H1 (cell line): ENCODE data around the gene PSMA5. TPM values are rescaled to one million over a fixed set of nuclear protein-coding genes. Genes with fewer than 3 reads are reported as not detected.

Source experiments
- CTCF ChIA-PET: fragments of 300-600 bp; sonication (Branson Sonifier 250); formaldehyde crosslinking; loops from one replicate; lab custom pipeline; 2021; ENCODE audit not compliant: partially characterized antibody; lab: Charles Lee
- POLR2A ChIA-PET: fragments of 300-600 bp; sonication (Branson Sonifier 250); formaldehyde crosslinking; loops from one replicate; lab custom pipeline; 2021; ENCODE audit warnings: inconsistent platforms; ENCODE audit not compliant: partially characterized antibody; lab: Charles Lee
- DNase-seq, 2 experiments: peaks; one replicate each; pipeline versions ENCODE4 v3.0.0 to v3.0.0-alpha.2; 2010 to 2022; ENCODE audit warnings: low spot score in 2 of 2, low read depth in 1 of 2, mixed read lengths in 1 of 2
- FAIRE-seq: peaks from 2 replicates; lab custom pipeline; 2011; peaks lifted over from hg19 to GRCh38; lab: Jason Lieb, UNC
- H2AFZ ChIP-seq: 2 replicates; pipeline ENCODE4 v1.8.1; 2012; ENCODE audit warnings: low read length, inconsistent platforms
- H2AK5ac ChIP-seq: 2 replicates; pipeline ENCODE4 v1.6.1; 2013; ENCODE audit warnings: low read depth, low read length
- H2BK120ac ChIP-seq: replicated peaks from 2 replicates; pipeline ENCODE3; 2013; ENCODE audit warnings: low read depth, low read length, inconsistent platforms
- H2BK12ac ChIP-seq: 2 replicates; pipeline ENCODE4 v1.6.1; 2013; ENCODE audit warnings: low read depth, low read length
- H2BK15ac ChIP-seq: 2 replicates; pipeline ENCODE4 v1.6.1; 2013; ENCODE audit warnings: low read length
- H2BK20ac ChIP-seq: 2 replicates; pipeline ENCODE4 v1.6.1; 2013; ENCODE audit warnings: low read length
- H2BK5ac ChIP-seq: 2 replicates; pipeline ENCODE4 v1.6.1; 2013; ENCODE audit warnings: low read depth, low read length
- H3K14ac ChIP-seq: 2 replicates; pipeline ENCODE4 v1.6.1; 2013; ENCODE audit warnings: inconsistent platforms; ENCODE audit not compliant: insufficient read length
- H3K18ac ChIP-seq: 2 replicates; pipeline ENCODE4 v1.6.1; 2013; ENCODE audit warnings: low read length; ENCODE audit errors: extremely low read depth
- H3K23ac ChIP-seq: 2 replicates; pipeline ENCODE4 v1.6.1; 2013; ENCODE audit warnings: inconsistent platforms; ENCODE audit not compliant: insufficient read length
- H3K23me2 ChIP-seq: 2 replicates; pipeline ENCODE4 v1.6.1; 2013; ENCODE audit warnings: low read depth, low read length
- H3K27ac ChIP-seq: 2 replicates; pipeline ENCODE4 v1.6.1; 2011; ENCODE audit warnings: low read depth, low read length, inconsistent platforms
- H3K27me3 ChIP-seq, 4 experiments: replicated peaks in 1 of 4; 1 replicate in 1 of 4; 2 replicates in 3 of 4; pipeline versions ENCODE4 v1.6.1 to v1.8.1; 2011 to 2013; ENCODE audit warnings: low read length in 3 of 4, mild to moderate bottlenecking in 3 of 4, inconsistent platforms in 2 of 4, mixed read lengths in 2 of 4, moderate library complexity in 1 of 4; ENCODE audit not compliant: control insufficient read depth in 3 of 4, insufficient read depth in 3 of 4; ENCODE audit errors: extremely low read depth in 1 of 4
- H3K36me3 ChIP-seq, 4 experiments: 2 replicates each; pipeline versions ENCODE4 v1.6.1 to v1.8.1; 2011 to 2013; ENCODE audit warnings: mild to moderate bottlenecking in 4 of 4, low read length in 3 of 4, moderate library complexity in 2 of 4, control low read depth in 1 of 4, inconsistent platforms in 1 of 4; ENCODE audit not compliant: insufficient read depth in 4 of 4, control insufficient read depth in 2 of 4
- H3K4ac ChIP-seq: replicated peaks from 2 replicates; pipeline ENCODE3; 2013; ENCODE audit warnings: low read length, low read depth, mixed read lengths, inconsistent platforms; ENCODE audit not compliant: insufficient read length
- H3K4me1 ChIP-seq, 4 experiments: replicated peaks in 1 of 4; 1 replicate in 1 of 4; 2 replicates in 3 of 4; pipeline versions ENCODE4 v1.6.1 to v1.8.1; 2011 to 2013; ENCODE audit warnings: low read length in 3 of 4, inconsistent platforms in 2 of 4, mixed read lengths in 1 of 4; ENCODE audit not compliant: insufficient read depth in 4 of 4, control insufficient read depth in 3 of 4
- H3K4me2 ChIP-seq, 2 experiments: 2 replicates each; pipeline versions ENCODE4 v1.6.1 to v1.8.1; 2011 to 2013; ENCODE audit warnings: low read depth in 2 of 2, low read length in 2 of 2, control low read depth in 1 of 2, inconsistent platforms in 1 of 2, mild to moderate bottlenecking in 1 of 2; ENCODE audit not compliant: insufficient read depth in 1 of 2
- H3K4me3 ChIP-seq, 4 experiments: fragments of 200-600, 300-600 bp in 1 of 4; sonication (generic), shearing (Covaris generic), sonication (Bioruptor Twin) in 1 of 4; 2 replicates each; pipeline versions ENCODE4 v1.5.1 to v1.8.1; 2011 to 2016; ENCODE audit warnings: low read length in 4 of 4, low read depth in 3 of 4, control low read depth in 2 of 4, inconsistent platforms in 2 of 4, mild to moderate bottlenecking in 2 of 4, mixed read lengths in 1 of 4, moderate library complexity in 1 of 4; ENCODE audit not compliant: insufficient read depth in 2 of 4; ENCODE audit errors: extremely low read depth in 1 of 4
- H3K56ac ChIP-seq: replicated peaks from 2 replicates; pipeline ENCODE3; 2013; ENCODE audit warnings: low read depth, mild to moderate bottlenecking, mixed read lengths, low read length, inconsistent platforms; ENCODE audit not compliant: insufficient read length
- H3K79me1 ChIP-seq: 2 replicates; pipeline ENCODE4 v1.6.1; 2013; ENCODE audit warnings: low read depth, low read length, control low read depth
- H3K79me2 ChIP-seq, 2 experiments: 2 replicates each; pipeline versions ENCODE4 v1.6.1 to v1.8.1; 2012 to 2013; ENCODE audit warnings: low read length in 2 of 2, mild to moderate bottlenecking in 2 of 2, inconsistent platforms in 1 of 2; ENCODE audit not compliant: insufficient read depth in 2 of 2, control insufficient read depth in 1 of 2
- H3K9ac ChIP-seq, 4 experiments: replicated peaks in 1 of 4; 1 replicate in 1 of 4; 2 replicates in 3 of 4; pipeline versions ENCODE4 v1.6.1 to v1.8.1; 2011 to 2013; ENCODE audit warnings: low read depth in 3 of 4, low read length in 3 of 4, control low read depth in 2 of 4, mild to moderate bottlenecking in 2 of 4, moderate library complexity in 2 of 4, inconsistent platforms in 1 of 4; ENCODE audit errors: extremely low read depth in 1 of 4
- H3K9me3 ChIP-seq, 2 experiments: 2 replicates each; pipeline versions ENCODE4 v1.6.1 to v1.8.1; 2012 to 2013; ENCODE audit warnings: mild to moderate bottlenecking in 2 of 2, moderate library complexity in 2 of 2, control low read depth in 1 of 2, inconsistent platforms in 1 of 2, low read depth in 1 of 2, low read length in 1 of 2, mixed read lengths in 1 of 2; ENCODE audit not compliant: insufficient read depth in 2 of 2
- H4K20me1 ChIP-seq, 2 experiments: replicated peaks in 1 of 2; 2 replicates each; pipeline versions ENCODE3 to v1.8.1; 2011 to 2013; ENCODE audit warnings: inconsistent platforms in 2 of 2, low read length in 2 of 2, mild to moderate bottlenecking in 1 of 2; ENCODE audit not compliant: insufficient read depth in 2 of 2, control insufficient read depth in 1 of 2
- H4K5ac ChIP-seq: 2 replicates; pipeline ENCODE4 v1.6.1; 2013; ENCODE audit warnings: low read length, low read depth, mixed read lengths, inconsistent platforms; ENCODE audit not compliant: insufficient read length
- H4K8ac ChIP-seq: 2 replicates; pipeline ENCODE4 v1.8.0; 2013; ENCODE audit warnings: mild to moderate bottlenecking, moderate library complexity, low read length, inconsistent platforms; ENCODE audit not compliant: insufficient read depth; ENCODE audit errors: extremely low read depth
- H4K91ac ChIP-seq: replicated peaks from 2 replicates; pipeline ENCODE3; 2013; ENCODE audit warnings: low read length, mixed read lengths, inconsistent platforms; ENCODE audit not compliant: insufficient read length
- EGR1 ChIP-seq: IDR thresholded peaks from 2 replicates; pipeline ENCODE4 v1.6.1; 2011; ENCODE audit warnings: low read depth, low read length, borderline replicate concordance
- MAFK ChIP-seq: IDR thresholded peaks from 2 replicates; pipeline ENCODE4 v1.6.1; 2012; ENCODE audit warnings: low read depth, mild to moderate bottlenecking, improper control_type of control experiment, low read length
- NANOG ChIP-seq: IDR thresholded peaks from 2 replicates; pipeline ENCODE4 v1.6.1; 2011; ENCODE audit warnings: low read length, low read depth, mild to moderate bottlenecking, inconsistent platforms; ENCODE audit not compliant: insufficient read depth, poor library complexity, severe bottlenecking
- POLR2AphosphoS5 ChIP-seq: IDR thresholded peaks from 2 replicates; pipeline ENCODE4 v1.6.1; 2011; ENCODE audit warnings: low read depth, low read length
- RFX5 ChIP-seq: IDR thresholded peaks from 2 replicates; pipeline ENCODE4 v1.6.1; 2011; ENCODE audit warnings: low read depth, low read length, improper control_type of control experiment, borderline replicate concordance
- TBP ChIP-seq: IDR thresholded peaks from 2 replicates; pipeline ENCODE4 v1.6.1; 2011; ENCODE audit warnings: low read depth, low read length, improper control_type of control experiment
- WGBS, 2 experiments: shearing (Covaris generic) in 1 of 2; methylation state at CpG; one replicate each; pipeline versions ENCODE4 v1.1.6 to v1.1.7; 2013 to 2015; ENCODE audit warnings: low lambda C conversion rate in 2 of 2, mixed read lengths in 2 of 2, inconsistent platforms in 1 of 2, low coverage in 1 of 2, missing lambda C conversion rate in 1 of 2; ENCODE audit not compliant: insufficient replicate concordance in 2 of 2, insufficient coverage in 1 of 2, insufficient read length in 1 of 2; ENCODE audit errors: extremely low coverage in 1 of 2, missing lambda C conversion rate in 1 of 2; 5-methylcytosine and 5-hydroxymethylcytosine counted together
- polyA plus RNA-seq, 7 experiments: library from polyadenylated mRNA; depleted of rRNA in 3 of 7; stranded (reverse) in 5 of 7; unstranded in 2 of 7; fragments of >200 nt in 5 of 7; fragments of 200-250 nt in 2 of 7; gene quantifications; 1 replicate in 5 of 7; 2 replicates in 1 of 7; 4 replicates in 1 of 7; pipeline versions ENCODE4 v1.2.1 to v1.2.3, GENCODE V29; 2011 to 2013; ENCODE audit warnings: missing spikeins in 2 of 7, mixed read lengths in 2 of 7
- total RNA-seq: library from RNA; stranded (reverse); fragmentation: NEBNext Ultra II Directional; extraction: Animal tissue kit (Norgen Biotek cat#: 25700); gene quantifications from 2 replicates; pipeline ENCODE4 v1.2.1, GENCODE V29; 2021

Gene PSMA5
- total and polyA plus RNA-seq, 2 of the 8 experiments (the other 6 are each of a cell fraction or from before 2014, with no cell fraction given), result 140 to 166 TPM

DNA sequence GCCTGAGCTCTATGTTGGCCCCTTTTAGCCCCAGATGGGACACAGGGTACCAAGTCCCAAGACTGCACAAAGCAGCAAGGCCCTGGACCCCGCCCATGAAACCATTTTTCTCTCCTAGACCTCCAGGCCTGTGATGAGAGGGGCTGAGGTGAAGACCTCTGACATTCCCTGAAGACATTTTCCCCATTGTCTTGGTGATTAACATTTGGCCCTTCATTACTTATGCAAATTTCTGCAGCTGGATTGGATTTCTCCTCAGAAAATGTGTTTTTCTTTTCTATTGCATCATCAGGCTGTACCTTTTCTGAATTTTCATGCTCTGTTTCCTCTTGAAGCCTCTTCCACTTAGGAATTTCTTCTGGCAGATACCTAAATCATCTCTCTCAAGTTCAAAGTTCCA is 8.2 kb upstream of the PSMA5 start:
- H3K79me2 ChIP-seq, result no peaks in the 10 kb centered on the region
- no peak overlapping the region for H3K18ac ChIP-seq
- TF ChIP-seq RFX5 (no peak), POLR2AphosphoS5 (no peak), MAFK (no peak), TBP (no peak), NANOG (no peak), EGR1 (no peak)
- ChIA-PET CTCF (no interaction called here), POLR2A (interaction anchor here (1.1 kb wide), 1 partner anchor 28 kb away, joined by 3 read pairs; no protein-coding TSS in a partner anchor)
- H3K9ac ChIP-seq, result no peak overlapping the region
- H3K9me3 ChIP-seq, result peaks cover 0 to 8% of the 10 kb centered on the region in 2 experiments; a peak in 1 of 4 replicates
- H4K5ac ChIP-seq, result no peak overlapping the region
- DNase-seq (no peak), FAIRE-seq (no peak)
- no peaks in the 10 kb centered on the region for H3K23me2 ChIP-seq
- no peaks in the 10 kb centered on the region for H4K20me1 ChIP-seq
- no peak overlapping the region for H2AK5ac ChIP-seq
- H3K4me2 ChIP-seq, result no peak overlapping the region
- H3K4me3 ChIP-seq, result no peak overlapping the region
- no peaks in the 10 kb centered on the region for H3K4me1 ChIP-seq
- H2BK5ac ChIP-seq, result no peak overlapping the region
- H4K91ac ChIP-seq, result no peak overlapping the region
- no peak overlapping the region for H3K23ac ChIP-seq
- no peak overlapping the region for H3K56ac ChIP-seq
- no peak overlapping the region for H3K14ac ChIP-seq
- H3K36me3 ChIP-seq, result no peaks in the 10 kb centered on the region
- no peak overlapping the region for H3K4ac ChIP-seq
- H2BK20ac ChIP-seq, result no peak overlapping the region
- H2BK12ac ChIP-seq, result no peak overlapping the region
- H3K27me3 ChIP-seq, result no peaks in the 10 kb centered on the region
- WGBS, 2 experiments, result 92% methylated on average over 1 of the region's 1 CpG; no CpG with 5 or more reads in 1 of the 2 experiments
- H2BK120ac ChIP-seq, result no peak overlapping the region
- H2AFZ ChIP-seq, result no peak overlapping the region
- no peak overlapping the region for H4K8ac ChIP-seq
- no peak overlapping the region for H3K27ac ChIP-seq
- no peaks in the 10 kb centered on the region for H3K79me1 ChIP-seq
- no peak overlapping the region for H2BK15ac ChIP-seq
